ENCODE measurements around the gene LRP6. TPM values are rescaled to one million over a fixed set of nuclear protein-coding genes. Genes with fewer than 3 reads are reported as not detected.

LRP6 gene
- total RNA-seq, 4 donors from 2014 or later: 9.5 to 21.4 (median 14.7) TPM

- no peaks in the 10 kb centered on the region for H3K9me3 ChIP-seq
- no peak overlapping the region for H3K27ac ChIP-seq
- H3K4me1 ChIP-seq: no peaks in the 10 kb centered on the region
- ATAC-seq (no peak), DNase-seq (no peak)
- TF ChIP-seq, protein P1, sequence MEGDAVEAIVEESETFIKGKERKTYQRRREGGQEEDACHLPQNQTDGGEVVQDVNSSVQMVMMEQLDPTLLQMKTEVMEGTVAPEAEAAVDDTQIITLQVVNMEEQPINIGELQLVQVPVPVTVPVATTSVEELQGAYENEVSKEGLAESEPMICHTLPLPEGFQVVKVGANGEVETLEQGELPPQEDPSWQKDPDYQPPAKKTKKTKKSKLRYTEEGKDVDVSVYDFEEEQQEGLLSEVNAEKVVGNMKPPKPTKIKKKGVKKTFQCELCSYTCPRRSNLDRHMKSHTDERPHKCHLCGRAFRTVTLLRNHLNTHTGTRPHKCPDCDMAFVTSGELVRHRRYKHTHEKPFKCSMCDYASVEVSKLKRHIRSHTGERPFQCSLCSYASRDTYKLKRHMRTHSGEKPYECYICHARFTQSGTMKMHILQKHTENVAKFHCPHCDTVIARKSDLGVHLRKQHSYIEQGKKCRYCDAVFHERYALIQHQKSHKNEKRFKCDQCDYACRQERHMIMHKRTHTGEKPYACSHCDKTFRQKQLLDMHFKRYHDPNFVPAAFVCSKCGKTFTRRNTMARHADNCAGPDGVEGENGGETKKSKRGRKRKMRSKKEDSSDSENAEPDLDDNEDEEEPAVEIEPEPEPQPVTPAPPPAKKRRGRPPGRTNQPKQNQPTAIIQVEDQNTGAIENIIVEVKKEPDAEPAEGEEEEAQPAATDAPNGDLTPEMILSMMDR (IDR thresholded peaks at IDR 0.05 in 4 of 5, conservative IDR thresholded peaks at IDR 0.05 in 1 of 5): no peak
- no peak for TF ChIP-seq POLR2A (IDR thresholded peaks at IDR 0.05)
- intact Hi-C loops (cut with DNase I; ENCODE audit: low total_unique reads): no loop called here
- H3K36me3 ChIP-seq: no peaks in the 10 kb centered on the region
- in situ Hi-C loops (cut with MboI; ENCODE audit: low sequenced_read_pairs in 4 of 4): loop anchor here in 1 of 4 donors (25.0 kb wide), 1 partner anchor 258 kb away; no protein-coding TSS in a partner anchor
- H3K4me3 ChIP-seq: no peak overlapping the region
- no peaks in the 10 kb centered on the region for H3K27me3 ChIP-seq
Measured at GRCh38 chr12:12079291-12079690, 187.6 kb downstream of the LRP6 start.

DNA sequence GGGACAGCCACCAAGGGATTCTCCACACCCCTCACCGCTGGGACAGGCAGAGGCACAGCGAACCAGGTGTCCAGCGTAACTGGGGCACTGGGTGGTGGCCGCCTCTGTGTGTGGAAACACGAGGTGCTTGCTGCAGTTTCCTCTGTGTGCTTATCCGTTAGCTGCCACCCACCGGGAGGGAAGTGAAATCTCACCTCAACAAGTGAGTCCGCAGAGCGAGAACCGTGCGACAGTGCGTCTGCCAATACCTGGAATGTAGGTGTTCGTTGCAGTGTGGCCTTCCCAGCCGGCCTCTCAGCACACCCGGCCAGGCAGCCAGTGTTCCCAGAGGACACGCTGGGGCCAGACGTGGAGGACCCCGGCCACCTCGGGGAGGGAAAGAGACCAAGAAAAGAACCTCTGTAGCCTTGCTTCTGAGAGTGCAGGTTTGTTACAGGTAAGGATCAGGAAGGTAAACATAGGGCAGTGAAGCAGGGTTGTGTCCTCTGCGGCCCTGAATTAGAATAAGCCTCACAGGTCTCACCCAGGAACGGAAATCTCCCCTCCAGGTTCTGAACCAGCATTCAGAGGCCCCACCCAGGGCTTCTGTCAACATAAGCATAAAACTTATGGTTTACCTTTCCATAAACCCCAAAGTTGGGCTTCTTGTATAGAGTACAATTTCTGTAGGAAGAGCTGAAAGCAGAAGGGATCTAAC, 194.6 kb downstream of the LRP6 start:
- Histone ChIP-seq H3K4me1 (no peaks in the 10 kb centered on the region), H3K27ac (no peak overlapping the region), H3K36me3 (no peaks in the 10 kb centered on the region), H3K9me3 (no peaks in the 10 kb centered on the region), H3K27me3 (no peaks in the 10 kb centered on the region), H3K4me3 (no peak overlapping the region)
- intact Hi-C loops (cut with DNase I; ENCODE audit: low total_unique reads) (no loop called here), in situ Hi-C loops (cut with MboI; ENCODE audit: low sequenced_read_pairs in 4 of 4) (no loop called here)
- DNase-seq (no peak), ATAC-seq (no peak)
- TF ChIP-seq, protein P1 (IDR thresholded peaks at IDR 0.05 in 4 of 5, conservative IDR thresholded peaks at IDR 0.05 in 1 of 5): no peak
- TF ChIP-seq POLR2A (IDR thresholded peaks at IDR 0.05): no peak

GRCh38 chr12:12070674-12071656, 195.9 kb downstream of the LRP6 start, which contains the start of gene BCL2L14:
BCL2L14 (plus strand) TSS chr12:12070939; CDS start chr12:12079306, 8,367 bp downstream.
- in situ Hi-C loops (cut with MboI; ENCODE audit: low sequenced_read_pairs in 4 of 4): no loop called here
- intact Hi-C loops (cut with DNase I; ENCODE audit: low total_unique reads): no loop called here
- ATAC-seq (no peak), DNase-seq (no peak)
- Histone ChIP-seq H3K4me3 (no peak within 1 kb of the TSS), H3K4me1 (no peaks in the 10 kb centered on the region), H3K27ac (no peak within 1 kb of the TSS), H3K9me3 (no peaks in the 10 kb centered on the region), H3K27me3 (no peaks in the 10 kb centered on the region), H3K36me3 (no peaks in the 10 kb centered on the region)
- TF ChIP-seq, protein P1 (IDR thresholded peaks at IDR 0.05 in 4 of 5, conservative IDR thresholded peaks at IDR 0.05 in 1 of 5): no peak
- TF ChIP-seq POLR2A (IDR thresholded peaks at IDR 0.05): no peak

GRCh38 chr12:12069821-12070548, 196.9 kb downstream of the LRP6 start:
- intact Hi-C loops (cut with DNase I; ENCODE audit: low total_unique reads) (no loop called here), in situ Hi-C loops (cut with MboI; ENCODE audit: low sequenced_read_pairs in 4 of 4) (no loop called here)
- no peak overlapping the region for H3K27ac ChIP-seq
- H3K4me1 ChIP-seq: no peaks in the 10 kb centered on the region
- no peak overlapping the region for H3K4me3 ChIP-seq
- ATAC-seq: no peak
- TF ChIP-seq, protein P1 (IDR thresholded peaks at IDR 0.05 in 4 of 5, conservative IDR thresholded peaks at IDR 0.05 in 1 of 5): no peak
- no peak for TF ChIP-seq POLR2A (IDR thresholded peaks at IDR 0.05)
- no peaks in the 10 kb centered on the region for H3K9me3 ChIP-seq
- H3K27me3 ChIP-seq: no peaks in the 10 kb centered on the region
- no peak for DNase-seq
- H3K36me3 ChIP-seq: no peaks in the 10 kb centered on the region
